Natural killer cell (primary cell): ENCODE results near the gene ZNF577. TPM values are rescaled to one million over a fixed set of nuclear protein-coding genes. Genes with fewer than 3 reads are reported as not detected.

ENCODE experiments used
- ATAC-seq, 3 donors: fragments of 150-1000 bp in 2 of 3; fragments of 200-7000 bp in 1 of 3; cut with Tn5 transposase; 1 replicate in 1 of 3; 2 replicates in 2 of 3; pipeline ENCODE4 v1.10.0; 2021; ENCODE audit warnings: mild to moderate bottlenecking in 2 of 3, moderate library complexity in 2 of 3
- DNase-seq, 2 donors: peaks; one replicate each; pipeline versions ENCODE4 v3.0.0 to v3.0.0-alpha.2; 2013 to 2021; ENCODE audit warnings: mixed read lengths in 1 of 2
- H3K27ac ChIP-seq: one replicate; pipeline ENCODE4 v1.5.1; 2013; ENCODE audit warnings: mild to moderate bottlenecking, low read length
- H3K27me3 ChIP-seq: one replicate; pipeline ENCODE4 v1.6.1; 2013; ENCODE audit warnings: low read length; ENCODE audit not compliant: control insufficient read depth, insufficient read depth
- H3K36me3 ChIP-seq: one replicate; pipeline ENCODE4 v1.6.1; 2013; ENCODE audit warnings: low read length; ENCODE audit not compliant: control insufficient read depth, insufficient read depth
- H3K4me1 ChIP-seq: one replicate; pipeline ENCODE4 v1.6.1; 2013; ENCODE audit warnings: low read length; ENCODE audit not compliant: control insufficient read depth, insufficient read depth
- H3K4me3 ChIP-seq: one replicate; pipeline ENCODE4 v1.5.1; 2013; ENCODE audit warnings: low read length
- H3K9me3 ChIP-seq: one replicate; pipeline ENCODE4 v1.6.1; 2013; ENCODE audit warnings: low read length; ENCODE audit not compliant: control insufficient read depth, insufficient read depth
- H3K27ac Mint-ChIP-seq, 2 donors: one replicate each; pipeline ENCODE4 v1.8.0; 2022; ENCODE audit warnings: mild to moderate bottlenecking in 2 of 2, mixed read lengths in 2 of 2, moderate library complexity in 1 of 2
- H3K27me3 Mint-ChIP-seq, 2 donors: one replicate each; pipeline ENCODE4 v1.8.0; 2022; ENCODE audit warnings: low read depth in 2 of 2, mixed read lengths in 2 of 2
- H3K36me3 Mint-ChIP-seq: one replicate; pipeline ENCODE4 v1.8.0; 2022; ENCODE audit warnings: mixed read lengths
- H3K4me1 Mint-ChIP-seq, 2 donors: one replicate each; pipeline ENCODE4 v1.8.0; 2022; ENCODE audit warnings: mixed read lengths in 2 of 2
- H3K4me3 Mint-ChIP-seq: one replicate; pipeline ENCODE4 v1.8.0; 2022; ENCODE audit warnings: mild to moderate bottlenecking, moderate library complexity, mixed read lengths
- H3K9me3 Mint-ChIP-seq, 2 donors: one replicate each; pipeline ENCODE4 v1.8.0; 2022; ENCODE audit warnings: mixed read lengths in 2 of 2
- CTCF ChIP-seq: fragments of 200-600 bp; IDR thresholded peaks from one replicate; pipeline ENCODE4 v1.8.0; 2022; ENCODE audit warnings: antibody characterized with exemption
- WGBS: methylation state at CpG from one replicate; pipeline ENCODE4 v1.1.7; 2013; ENCODE audit warnings: missing lambda C conversion rate; ENCODE audit not compliant: insufficient coverage; 5-methylcytosine and 5-hydroxymethylcytosine counted together
- intact Hi-C: fragments of 100-400 bp; cut with micrococcal nuclease; formaldehyde crosslinking; loops from one replicate; pipeline ENCODE4 v1.14.2; 2022
- total RNA-seq, 4 donors: library from RNA; stranded (reverse); fragments of 120-200 nt in 1 of 4; gene quantifications; one replicate each; pipeline versions ENCODE4 v1.2.3 to v1.2.4, GENCODE V29; 2013 to 2022

The ZNF577 gene
- total RNA-seq, 3 donors from 2014 or later (not counting 1 experiment from before 2014, with no cell fraction given), result 8.5 to 15.6 (median 12.4) TPM

DNA sequence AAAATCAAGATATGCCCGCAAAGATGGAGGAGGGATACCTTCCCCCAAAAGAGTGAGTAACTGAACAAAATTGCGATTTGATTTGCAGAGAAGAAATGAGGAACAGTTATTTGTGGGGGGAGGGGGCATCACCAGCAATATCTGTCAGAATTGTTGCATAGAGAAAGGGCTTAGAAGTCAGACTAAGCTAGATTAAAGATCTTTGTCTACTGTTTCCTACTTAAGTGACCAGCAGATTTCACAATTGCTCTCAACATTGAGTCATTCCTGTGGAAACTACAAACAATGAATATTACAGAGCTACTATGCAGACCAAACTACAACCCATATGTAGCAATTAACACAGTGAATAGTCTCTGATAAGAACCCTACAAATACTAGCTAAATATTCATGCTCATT is 65.4 kb downstream of the ZNF577 start:
- H3K27ac Mint-ChIP-seq, result no peak overlapping the region
- H3K4me1 Mint-ChIP-seq, result no peaks in the 10 kb centered on the region
- H3K9me3 Mint-ChIP-seq, result peaks cover 4 to 10% of the 10 kb centered on the region in 2 donors
- intact Hi-C loops, result no loop called here
- DNase-seq (no peak), ATAC-seq (peak in 1 of 3 donors; percentile 65)
- Histone ChIP-seq H3K9me3 (peaks cover 10% of the 10 kb centered on the region), H3K4me1 (peaks cover 17% of the 10 kb centered on the region), H3K27me3 (no peaks in the 10 kb centered on the region), H3K4me3 (no peak overlapping the region), H3K27ac (no peak overlapping the region), H3K36me3 (no peaks in the 10 kb centered on the region)
- 87% methylated on average over 2 of the region's 2 CpGs for WGBS
- H3K36me3 Mint-ChIP-seq, result peaks cover 10% of the 10 kb centered on the region
- no peak for TF ChIP-seq CTCF
- peaks cover 0 to 12% of the 10 kb centered on the region in 2 donors for H3K27me3 Mint-ChIP-seq
- H3K4me3 Mint-ChIP-seq, result no peak overlapping the region

- no peak overlapping the region for H3K4me3 Mint-ChIP-seq
- DNase-seq (no peak), ATAC-seq (no peak)
- peaks cover 4 to 10% of the 10 kb centered on the region in 2 donors for H3K9me3 Mint-ChIP-seq
- peaks cover 0 to 12% of the 10 kb centered on the region in 2 donors for H3K27me3 Mint-ChIP-seq
- H3K36me3 Mint-ChIP-seq, result peaks cover 10% of the 10 kb centered on the region
- H3K27ac ChIP-seq, result no peak overlapping the region
- H3K27me3 ChIP-seq, result no peaks in the 10 kb centered on the region
- no peak for TF ChIP-seq CTCF
- no peak overlapping the region for H3K4me3 ChIP-seq
- peaks cover 9% of the 10 kb centered on the region for H3K9me3 ChIP-seq
- no peaks in the 10 kb centered on the region for H3K4me1 Mint-ChIP-seq
- intact Hi-C loops, result no loop called here
- peaks cover 17% of the 10 kb centered on the region for H3K4me1 ChIP-seq
- no peaks in the 10 kb centered on the region for H3K36me3 ChIP-seq
- no peak overlapping the region for H3K27ac Mint-ChIP-seq
Observed at GRCh38 chr19:51821921-51822320, 65.8 kb downstream of the ZNF577 start.

DNA sequence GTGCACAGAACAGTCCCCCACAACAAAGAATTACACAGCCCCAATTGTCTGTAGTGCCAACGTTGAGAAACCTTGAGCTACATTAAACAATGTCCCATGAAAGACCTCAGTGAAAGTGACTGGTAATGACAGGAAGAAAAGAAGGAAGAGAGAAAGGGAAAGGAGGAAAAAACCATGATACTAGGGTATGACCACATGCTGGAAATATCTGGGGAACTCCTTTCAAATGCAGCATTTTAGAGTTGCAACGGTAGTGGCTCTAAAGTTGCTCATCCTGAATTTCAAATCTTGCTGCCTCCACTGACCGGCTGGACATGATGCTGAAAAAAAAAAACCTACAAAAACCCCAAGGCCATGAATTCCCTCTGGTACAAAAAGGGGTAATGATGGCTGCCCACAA is 66.3 kb downstream of the ZNF577 start:
- peaks cover 4 to 10% of the 10 kb centered on the region in 2 donors for H3K9me3 Mint-ChIP-seq
- no peak overlapping the region for H3K4me3 Mint-ChIP-seq
- Histone ChIP-seq H3K27me3 (no peaks in the 10 kb centered on the region), H3K36me3 (no peaks in the 10 kb centered on the region), H3K27ac (no peak overlapping the region), H3K9me3 (peaks cover 5% of the 10 kb centered on the region), H3K4me3 (no peak overlapping the region), H3K4me1 (peaks cover 17% of the 10 kb centered on the region)
- H3K4me1 Mint-ChIP-seq, result no peaks in the 10 kb centered on the region
- intact Hi-C loops, result no loop called here
- WGBS, result 80% methylated on average over 3 of the region's 3 CpGs
- ATAC-seq (no peak), DNase-seq (no peak)
- TF ChIP-seq CTCF, result no peak
- peaks cover 0 to 12% of the 10 kb centered on the region in 2 donors for H3K27me3 Mint-ChIP-seq
- no peak overlapping the region for H3K27ac Mint-ChIP-seq
- peaks cover 10% of the 10 kb centered on the region for H3K36me3 Mint-ChIP-seq

Other genes starting within 250 kb of the ZNF577 start
- 1 to 10 TPM; 2.7 to 4.9 (median 2.9) TPM for gene SIGLEC14, start 241.1 kb downstream of the ZNF577 start, total RNA-seq
- 1 to 10 TPM; 2.2 to 9.4 (median 3.7) TPM for gene SPACA6, start 194.6 kb downstream of the ZNF577 start, total RNA-seq
- gene HAS1, start 164.0 kb downstream of the ZNF577 start, total RNA-seq, result not detected
- gene FPR1, start 136.1 kb downstream of the ZNF577 start, total RNA-seq, result 10 to 100 TPM in 1 of 3 donors, 1 to 10 TPM in 2; 3.4 to 20.2 (median 6.4) TPM
- gene FPR2, start 126.8 kb downstream of the ZNF577 start, total RNA-seq, result 1 to 10 TPM in 1 of 3 donors, under 1 TPM in 2; 0.28 to 2.1 (median 0.59) TPM
- under 1 TPM in 1 of 3 donors, not detected in 2; 0.28 TPM for gene FPR3, start 92.8 kb downstream of the ZNF577 start, total RNA-seq
- gene ZNF649, start 17.1 kb upstream of the ZNF577 start, total RNA-seq, result 10 to 100 TPM; 11.0 to 16.1 (median 12.3) TPM
- gene ZNF613, start 39.5 kb upstream of the ZNF577 start, total RNA-seq, result 1 to 10 TPM; 1.8 to 3.9 (median 2.5) TPM
- gene ZNF350, start 98.9 kb upstream of the ZNF577 start, total RNA-seq, result 10 to 100 TPM; 32.3 to 46.9 (median 36.6) TPM
- 10 to 100 TPM; 15.4 to 26.3 (median 19.9) TPM for gene ZNF615, start 120.3 kb upstream of the ZNF577 start, total RNA-seq
- gene ZNF614, start 140.4 kb upstream of the ZNF577 start, total RNA-seq, result 1 to 10 TPM; 4.3 to 9.2 (median 5.7) TPM
- gene ZNF432, start 160.9 kb upstream of the ZNF577 start, total RNA-seq, result 10 to 100 TPM; 19.7 to 33.7 (median 32.4) TPM
- gene ZNF841, start 207.8 kb upstream of the ZNF577 start, total RNA-seq, result 10 to 100 TPM; 32.4 to 47.7 (median 47.4) TPM